ENCODE results near the gene CRIP2. TPM values are rescaled to one million over a fixed set of nuclear protein-coding genes. Genes with fewer than 3 reads are reported as not detected.

Gene CRIP2
- total RNA-seq, 4 donors from 2014 or later = 31.4 to 47.1 (median 38.8) TPM

- intact Hi-C loops (cut with DNase I; ENCODE audit: low total_unique reads) = loop anchor here (1.0 kb wide), 1 partner anchor 49 kb away; no protein-coding TSS in a partner anchor
- no peaks in the 10 kb centered on the region for H3K9me3 ChIP-seq
- H3K36me3 ChIP-seq = no peaks in the 10 kb centered on the region
- peak overlapping the region in 3 of 4 donors; percentile 21 to 81 (median 81) for H3K27ac ChIP-seq
- in situ Hi-C loops (cut with MboI; ENCODE audit: low sequenced_read_pairs in 4 of 4) = loop anchor here in 1 of 4 donors (25.0 kb wide), 1 partner anchor 117 kb away; no protein-coding TSS in a partner anchor
- H3K27me3 ChIP-seq = peaks cover 0 to 7% (median 5%) of the 10 kb centered on the region in 3 donors
- H3K4me1 ChIP-seq = peaks cover 26 to 61% of the 10 kb centered on the region in 2 donors
- DNase-seq (no peak), ATAC-seq (no peak)
- no peak for TF ChIP-seq POLR2A (IDR thresholded peaks at IDR 0.05)
- TF ChIP-seq CTCF (IDR thresholded peaks at IDR 0.05 in 4 of 5, conservative IDR thresholded peaks at IDR 0.05 in 1 of 5) = no peak
- no peak overlapping the region for H3K4me3 ChIP-seq
These were observed 5.0 kb downstream of the CRIP2 start for GRCh38 chr14:105479431-105480158.

- Histone ChIP-seq H3K9me3 (no peaks in the 10 kb centered on the region), H3K27me3 (peaks cover 0 to 7% (median 7%) of the 10 kb centered on the region in 3 donors), H3K36me3 (no peaks in the 10 kb centered on the region), H3K4me1 (peaks cover 26 to 57% of the 10 kb centered on the region in 2 donors), H3K27ac (peak overlapping the region; percentile 67 to 81 (median 78)), H3K4me3 (no peak overlapping the region)
- no peak for ATAC-seq
- in situ Hi-C loops (cut with MboI; ENCODE audit: low sequenced_read_pairs in 4 of 4) (loop anchor here in 1 of 4 donors (25.0 kb wide), 1 partner anchor 118 kb away; no protein-coding TSS in a partner anchor), intact Hi-C loops (cut with DNase I; ENCODE audit: low total_unique reads) (loop anchor here (1.0 kb wide), 1 partner anchor 48 kb away; no protein-coding TSS in a partner anchor)
- no peak for TF ChIP-seq POLR2A (IDR thresholded peaks at IDR 0.05)
- TF ChIP-seq CTCF (IDR thresholded peaks at IDR 0.05 in 4 of 5, conservative IDR thresholded peaks at IDR 0.05 in 1 of 5) = no peak
- no peak for DNase-seq
These were observed 5.7 kb downstream of the CRIP2 start for GRCh38 chr14:105480199-105480746.

GRCh38 chr14:105480807-105481801 is 6.5 kb downstream of the CRIP2 start:
- intact Hi-C loops (cut with DNase I; ENCODE audit: low total_unique reads) = loop anchor here (1.0 kb wide), 2 partner anchors 9 to 47 kb away; no protein-coding TSS in a partner anchor
- in situ Hi-C loops (cut with MboI; ENCODE audit: low sequenced_read_pairs in 4 of 4) = loop anchor here in 1 of 4 donors (25.0 kb wide), 1 partner anchor 119 kb away; no protein-coding TSS in a partner anchor

More at GRCh38 chr14:105480807-105481801, 6.5 kb downstream of the CRIP2 start:
- Histone ChIP-seq H3K36me3 (no peaks in the 10 kb centered on the region), H3K27ac (peak overlapping the region; percentile 67 to 81 (median 78)), H3K27me3 (peaks cover 5 to 14% (median 7%) of the 10 kb centered on the region in 3 donors), H3K4me3 (peak overlapping the region; percentile 8 to 53 (median 40)), H3K9me3 (no peaks in the 10 kb centered on the region), H3K4me1 (peaks cover 27 to 51% of the 10 kb centered on the region in 2 donors)
- DNase-seq (peak; percentile 62 to 76), ATAC-seq (peak; percentile 81 to 82)
- TF ChIP-seq POLR2A (IDR thresholded peaks at IDR 0.05) (no peak), CTCF (IDR thresholded peaks at IDR 0.05 in 4 of 5, conservative IDR thresholded peaks at IDR 0.05 in 1 of 5) (peak; percentile 94 to 99 (median 98))

Measured in gastrocnemius medialis (tissue), 4 donors.